GM21390 (cell line): Measurements from ENCODE around the gene SHISA6.
"Not testable (repeated sequence)": the region's sequence is repeated elsewhere in the genome, so short reads cannot be mapped to it uniquely, and the experiment has no call there.

Experiments
- ATAC-seq: cut with Tn5 transposase; IDR thresholded peaks from one replicate; pipeline ENCODE4 v1.9.1; 2021; ENCODE audit not compliant: unreplicated experiment

The SHISA6 gene

GRCh38 chr17:11301874-11302273, 60.9 kb downstream of the SHISA6 start:
- ATAC-seq = not testable (repeated sequence)

- ATAC-seq = no peak
Measured at GRCh38 chr17:11302401-11303186, 61.6 kb downstream of the SHISA6 start.

GRCh38 chr17:11303773-11304394, 62.9 kb downstream of the SHISA6 start:
- ATAC-seq = no peak

- ATAC-seq = no peak
Measured at GRCh38 chr17:11304568-11304967, 63.6 kb downstream of the SHISA6 start.

GRCh38 chr17:11305524-11305923, 64.5 kb downstream of the SHISA6 start:
- ATAC-seq = no peak

GRCh38 chr17:11308531-11308930, 67.5 kb downstream of the SHISA6 start:
- ATAC-seq = no peak

GRCh38 chr17:11309033-11309432, 68.0 kb downstream of the SHISA6 start:
- ATAC-seq = no peak

GRCh38 chr17:11309850-11310249, 68.8 kb downstream of the SHISA6 start:
- no peak for ATAC-seq

GRCh38 chr17:11316451-11316850, 75.4 kb downstream of the SHISA6 start:
- not testable (repeated sequence) for ATAC-seq

- ATAC-seq = no peak
Measured at GRCh38 chr17:11318207-11318606, 77.2 kb downstream of the SHISA6 start.

GRCh38 chr17:11319894-11320293, 78.9 kb downstream of the SHISA6 start:
- no peak for ATAC-seq

GRCh38 chr17:11324021-11324420, 83.0 kb downstream of the SHISA6 start:
- no peak for ATAC-seq

GRCh38 chr17:11324846-11325420, 83.9 kb downstream of the SHISA6 start:
- no peak for ATAC-seq

GRCh38 chr17:11326492-11326891, 85.5 kb downstream of the SHISA6 start:
- ATAC-seq = no peak

GRCh38 chr17:11328770-11329169, 87.8 kb downstream of the SHISA6 start:
- no peak for ATAC-seq

- no peak for ATAC-seq
Measured at GRCh38 chr17:11330006-11330405, 89.0 kb downstream of the SHISA6 start.

GRCh38 chr17:11330826-11331225, 89.8 kb downstream of the SHISA6 start:
- no peak for ATAC-seq

- ATAC-seq = no peak
Measured at GRCh38 chr17:11331547-11332513, 90.8 kb downstream of the SHISA6 start.

- ATAC-seq = no peak
Measured at GRCh38 chr17:11332706-11333105, 91.7 kb downstream of the SHISA6 start.

GRCh38 chr17:11334493-11334892, 93.5 kb downstream of the SHISA6 start:
- ATAC-seq = no peak

- ATAC-seq = no peak
Measured at GRCh38 chr17:11336290-11336689, 95.3 kb downstream of the SHISA6 start.
